Gastroesophageal sphincter (tissue), 4 donors: ENCODE results near the gene MLXIP. TPM values are rescaled to one million over a fixed set of nuclear protein-coding genes. Genes with fewer than 3 reads are reported as not detected.
"Not testable (repeated sequence)": the region's sequence is repeated elsewhere in the genome, so short reads cannot be mapped to it uniquely, and the experiment has no call there.

Source experiments
- ATAC-seq: fragments of 150-250 bp; one replicate; pipeline ENCODE4 v1.9.1; 2016; ENCODE audit warnings: mild to moderate bottlenecking, moderate library complexity
- H3K27ac ChIP-seq, 4 donors: fragments of 200-600 bp; sonication (generic) in 3 of 4; 1 replicate in 3 of 4; 2 replicates in 1 of 4; pipeline ENCODE4 v1.5.1; 2016 to 2019
- H3K27me3 ChIP-seq: fragments of 200-600 bp; sonication (generic); one replicate; pipeline ENCODE4 v1.5.1; 2019
- H3K36me3 ChIP-seq, 2 donors: fragments of 200-600 bp; sonication (generic); one replicate each; pipeline ENCODE4 v1.5.1; 2019; ENCODE audit warnings: control low read depth in 1 of 2
- H3K4me1 ChIP-seq, 3 donors: fragments of 200-600 bp; sonication (generic); 1 replicate in 2 of 3; 2 replicates in 1 of 3; pipeline ENCODE4 v1.5.1; 2016 to 2019; ENCODE audit warnings: control low read depth in 2 of 3
- H3K4me3 ChIP-seq, 2 donors: fragments of 200-600 bp; sonication (generic); one replicate each; pipeline ENCODE4 v1.5.1; 2019; ENCODE audit warnings: mild to moderate bottlenecking in 1 of 2, moderate library complexity in 1 of 2
- H3K9me3 ChIP-seq, 3 donors: fragments of 200-600 bp; sonication (generic); one replicate each; pipeline ENCODE4 v1.5.1; 2017 to 2019; ENCODE audit warnings: control low read depth in 2 of 3
- EP300 ChIP-seq: sonication (generic); formaldehyde crosslinking; IDR thresholded peaks from one replicate; pipeline ENCODE4 v1.6.1; 2017; ENCODE audit warnings: antibody characterized with exemption, mild to moderate bottlenecking
- POLR2A ChIP-seq, 2 donors: fragments of 450-650 bp; IDR thresholded peaks; one replicate each; pipeline ENCODE4 v1.6.1; 2017; ENCODE audit warnings: antibody characterized with exemption in 2 of 2, mild to moderate bottlenecking in 2 of 2, moderate library complexity in 1 of 2
- POLR2AphosphoS5 ChIP-seq: sonication (generic); formaldehyde crosslinking; IDR thresholded peaks from one replicate; pipeline ENCODE4 v1.6.1; 2017; ENCODE audit warnings: antibody characterized with exemption
- WGBS, 2 donors: methylation state at CpG; one replicate each; pipeline ENCODE4 v1.1.5; 2018; ENCODE audit warnings: low coverage in 1 of 2; 5-methylcytosine and 5-hydroxymethylcytosine counted together
- total RNA-seq, 4 donors: library from RNA; depleted of rRNA; stranded (reverse); fragments of >200 nt; gene quantifications; one replicate each; pipeline ENCODE4 v1.1.0, GENCODE V29; 2016
- TF ChIP-seq, protein P1 (sequence below), 4 experiments: fragments of 200-600 bp in 2 of 4; fragments of 450-650 bp in 2 of 4; sonication (generic) in 1 of 4; IDR thresholded peaks; one replicate each; pipeline ENCODE4 v1.5.1; 2017 to 2019; ENCODE audit warnings: antibody characterized with exemption in 4 of 4, mild to moderate bottlenecking in 2 of 4, moderate library complexity in 2 of 4

MLXIP gene
- total RNA-seq, 4 donors from 2014 or later, result 28.8 to 87.4 (median 54.9) TPM

DNA sequence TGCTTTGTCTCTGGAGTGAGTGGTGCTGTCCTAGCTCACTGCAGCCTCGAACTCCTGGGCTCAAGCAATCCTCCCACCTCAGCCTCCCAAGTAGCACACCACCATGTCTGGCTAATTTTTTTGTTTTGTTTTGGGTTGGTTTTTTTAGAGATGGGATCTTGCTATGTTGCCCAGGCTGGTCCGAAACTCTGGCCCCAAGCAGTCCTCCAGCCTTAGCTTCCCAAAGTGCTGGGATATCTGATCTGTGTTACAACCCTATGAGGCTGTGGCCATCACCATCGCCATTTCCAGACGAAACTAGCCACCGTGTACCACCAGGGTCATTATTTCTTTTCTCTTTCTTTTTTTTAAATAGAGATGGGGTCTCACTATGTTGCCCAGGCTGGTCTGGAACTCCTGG is 92.8 kb downstream of the MLXIP start:
- 77 to 90% methylated on average over 4 to 5 of the region's 5 CpGs for WGBS, 2 donors
- Histone ChIP-seq H3K9me3 (no peaks in the 10 kb centered on the region), H3K4me3 (no peak overlapping the region), H3K36me3 (no peaks in the 10 kb centered on the region), H3K4me1 (no peaks in the 10 kb centered on the region), H3K27me3 (peaks cover 19% of the 10 kb centered on the region), H3K27ac (no peak overlapping the region)
- no peak for ATAC-seq
- TF ChIP-seq POLR2A (IDR thresholded peaks at IDR 0.05) (no peak), POLR2AphosphoS5 (no peak), EP300 (no peak)
- TF ChIP-seq, protein P1, sequence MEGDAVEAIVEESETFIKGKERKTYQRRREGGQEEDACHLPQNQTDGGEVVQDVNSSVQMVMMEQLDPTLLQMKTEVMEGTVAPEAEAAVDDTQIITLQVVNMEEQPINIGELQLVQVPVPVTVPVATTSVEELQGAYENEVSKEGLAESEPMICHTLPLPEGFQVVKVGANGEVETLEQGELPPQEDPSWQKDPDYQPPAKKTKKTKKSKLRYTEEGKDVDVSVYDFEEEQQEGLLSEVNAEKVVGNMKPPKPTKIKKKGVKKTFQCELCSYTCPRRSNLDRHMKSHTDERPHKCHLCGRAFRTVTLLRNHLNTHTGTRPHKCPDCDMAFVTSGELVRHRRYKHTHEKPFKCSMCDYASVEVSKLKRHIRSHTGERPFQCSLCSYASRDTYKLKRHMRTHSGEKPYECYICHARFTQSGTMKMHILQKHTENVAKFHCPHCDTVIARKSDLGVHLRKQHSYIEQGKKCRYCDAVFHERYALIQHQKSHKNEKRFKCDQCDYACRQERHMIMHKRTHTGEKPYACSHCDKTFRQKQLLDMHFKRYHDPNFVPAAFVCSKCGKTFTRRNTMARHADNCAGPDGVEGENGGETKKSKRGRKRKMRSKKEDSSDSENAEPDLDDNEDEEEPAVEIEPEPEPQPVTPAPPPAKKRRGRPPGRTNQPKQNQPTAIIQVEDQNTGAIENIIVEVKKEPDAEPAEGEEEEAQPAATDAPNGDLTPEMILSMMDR (IDR thresholded peaks at IDR 0.05), result no peak

DNA sequence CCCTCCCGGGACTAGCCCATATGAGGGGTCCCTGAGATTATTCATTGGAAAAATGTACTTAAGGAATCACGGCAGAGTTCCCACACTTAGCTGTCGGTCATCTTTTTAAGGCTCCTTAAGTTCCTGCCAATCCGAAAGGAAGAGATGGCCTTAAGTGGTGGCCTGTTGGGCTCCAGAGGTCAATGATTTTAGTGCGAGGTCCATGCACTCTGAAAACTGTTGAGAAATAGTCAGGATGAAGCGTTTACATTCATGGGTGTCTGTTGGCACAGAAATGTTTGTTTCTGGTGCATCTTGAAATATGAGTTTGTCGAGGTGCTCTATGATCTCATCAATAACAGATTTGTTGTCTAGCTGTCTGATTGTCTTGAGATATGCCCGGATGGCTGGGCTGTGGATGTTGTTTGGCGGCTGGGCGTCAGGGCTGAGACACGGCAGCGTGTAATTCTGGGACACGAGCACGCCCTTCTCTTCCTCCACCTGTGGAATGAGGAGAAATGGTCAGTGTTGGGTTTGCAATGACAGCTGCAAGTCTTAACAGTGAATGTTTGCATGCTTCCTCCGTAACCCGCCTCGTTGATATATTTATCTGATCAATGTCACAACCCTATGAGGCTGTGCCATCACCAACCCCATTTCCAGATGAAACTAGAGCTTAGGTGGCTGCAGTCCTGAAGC is 93.8 kb downstream of the MLXIP start:
- TF ChIP-seq POLR2A (IDR thresholded peaks at IDR 0.05), result no peak
- TF ChIP-seq, protein P1 (IDR thresholded peaks at IDR 0.05), result no peak
- no peak for TF ChIP-seq POLR2AphosphoS5
- no peak for TF ChIP-seq EP300
- no peaks in the 10 kb centered on the region for H3K36me3 ChIP-seq
- no peak for ATAC-seq
- no peak overlapping the region for H3K4me3 ChIP-seq
- peaks cover 15% of the 10 kb centered on the region for H3K27me3 ChIP-seq
- no peaks in the 10 kb centered on the region for H3K4me1 ChIP-seq
- no peak overlapping the region for H3K27ac ChIP-seq
- no peaks in the 10 kb centered on the region for H3K9me3 ChIP-seq
- WGBS, 2 donors, result 45 to 65% methylated on average over 4 to 17 of the region's 17 CpGs

DNA sequence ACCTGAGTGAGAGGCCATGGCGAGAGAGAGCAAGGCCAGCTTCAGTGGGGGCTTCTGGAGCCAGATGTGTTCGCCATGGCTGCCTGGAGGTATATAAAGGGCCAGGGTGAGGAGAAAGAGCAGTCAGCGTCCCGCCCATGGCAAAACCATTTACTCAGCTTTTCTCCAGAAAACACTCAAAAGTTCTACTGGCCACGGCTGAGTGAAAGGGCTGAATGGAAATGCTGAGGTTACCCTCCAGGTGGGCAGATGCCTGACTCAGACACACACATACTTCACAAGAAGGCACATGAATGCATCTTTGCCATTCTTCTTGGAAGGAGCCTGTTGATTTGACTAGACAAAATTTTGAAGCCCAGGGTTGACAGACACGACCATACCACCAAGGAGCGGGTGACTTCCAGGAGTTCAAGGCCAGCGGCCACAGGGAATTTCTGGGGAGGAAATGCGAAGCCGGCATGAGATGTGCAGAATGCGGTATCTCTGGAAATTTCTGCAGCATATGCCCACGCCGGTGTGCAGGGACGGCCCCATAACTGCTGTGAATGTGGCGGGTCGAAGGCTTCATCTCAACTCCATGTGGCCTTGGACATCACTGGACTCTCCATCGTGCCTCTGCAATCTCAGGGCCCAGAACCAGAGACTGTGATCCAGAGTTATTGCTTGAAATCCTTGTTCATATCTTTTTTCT is 95.7 kb downstream of the MLXIP start, which contains the start of gene IL31:
TSS of gene IL31 (minus strand) at position 67 of the 691 bp plus-strand sequence. CDS start at position 18, 49 bp downstream.
- Histone ChIP-seq H3K36me3 (no peaks in the 10 kb centered on the region), H3K27ac (no peak within 1 kb of the TSS), H3K4me3 (no peak within 1 kb of the TSS), H3K4me1 (no peaks in the 10 kb centered on the region), H3K9me3 (no peaks in the 10 kb centered on the region), H3K27me3 (peaks cover 15% of the 10 kb centered on the region)
- WGBS, 2 donors, result 86 to 98% methylated on average over 5 to 7 of the region's 17 CpGs
- ATAC-seq, result no peak
- TF ChIP-seq POLR2A (IDR thresholded peaks at IDR 0.05) (no peak), POLR2AphosphoS5 (no peak), EP300 (no peak)
- TF ChIP-seq, protein P1 (IDR thresholded peaks at IDR 0.05), result no peak

DNA sequence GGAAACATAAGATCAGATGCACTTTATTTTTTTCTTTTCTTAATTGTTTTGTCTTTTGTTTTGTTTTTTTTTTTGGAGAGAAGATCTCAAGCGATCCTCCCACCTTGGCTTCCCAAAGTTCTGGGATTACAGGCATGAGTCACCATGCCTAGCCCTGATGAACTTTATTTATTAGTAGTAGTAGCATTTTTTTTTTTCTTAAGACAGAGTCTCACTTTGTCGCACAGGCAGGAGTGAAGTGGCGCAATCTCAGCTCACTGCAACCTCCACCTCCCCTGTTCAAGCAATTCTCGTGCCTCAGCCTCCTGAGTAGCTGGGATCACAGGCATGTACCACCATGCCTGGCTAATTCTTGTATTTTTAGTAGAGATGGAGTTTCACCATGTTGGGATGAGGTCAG is 97.9 kb downstream of the MLXIP start:
- H3K4me3 ChIP-seq, H3K27ac ChIP-seq, H3K4me1 ChIP-seq, H3K27me3 ChIP-seq, ATAC-seq, H3K9me3 ChIP-seq, H3K36me3 ChIP-seq: not testable (repeated sequence)
- 100% methylated on average over 1 of the region's 4 CpGs; no CpG with 5 or more reads in 1 of the 2 donors for WGBS, 2 donors

DNA sequence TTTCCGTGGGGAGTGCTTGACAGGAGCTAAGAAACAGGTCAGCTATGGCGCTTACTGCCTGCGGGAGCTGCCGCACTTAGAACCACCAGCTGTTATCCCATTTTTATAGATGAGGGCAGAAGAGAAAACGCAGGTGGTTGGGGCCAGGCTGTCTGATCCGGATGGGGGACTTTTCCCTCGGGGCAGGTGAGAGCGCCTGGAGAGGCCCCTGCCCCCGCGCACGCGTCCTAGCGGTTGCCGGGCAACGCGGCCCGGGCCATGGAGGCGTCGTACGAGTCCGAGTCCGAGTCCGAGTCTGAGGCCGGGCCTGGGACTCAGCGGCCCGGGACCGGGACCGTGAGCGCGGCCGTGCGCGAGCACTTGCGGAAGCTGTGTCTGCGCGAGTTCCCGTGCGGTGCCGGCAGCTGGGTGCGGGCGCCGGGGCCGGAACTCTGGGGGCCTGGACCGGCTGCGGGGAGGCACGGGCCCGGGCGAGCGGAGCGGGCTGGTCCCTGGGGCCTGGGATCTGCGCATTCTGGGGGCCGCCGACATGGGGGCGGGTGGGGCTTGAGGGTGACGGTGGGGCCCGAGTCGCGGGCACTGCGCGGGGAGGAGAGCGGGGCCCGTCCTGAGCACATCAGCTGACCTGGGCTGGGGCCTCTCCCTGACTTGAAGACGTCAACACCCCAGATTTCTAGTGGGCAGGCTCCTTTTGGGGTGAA is 104.5 kb downstream of the MLXIP start, which contains the start of gene LRRC43:
TSS of gene LRRC43 (plus strand) at position 237 of the 701 bp plus-strand sequence. CDS start at position 259, 22 bp downstream.
- no peaks in the 10 kb centered on the region for H3K27me3 ChIP-seq
- H3K36me3 ChIP-seq, result no peaks in the 10 kb centered on the region
- H3K4me3 ChIP-seq, result peak within 1 kb of the TSS; percentile 37 to 58
- TF ChIP-seq EP300 (no peak), POLR2A (IDR thresholded peaks at IDR 0.05) (no peak), POLR2AphosphoS5 (no peak)
- TF ChIP-seq, protein P1 (IDR thresholded peaks at IDR 0.05), result no peak
- no peaks in the 10 kb centered on the region for H3K9me3 ChIP-seq
- ATAC-seq, result peak; percentile 70
- WGBS, 2 donors, result 0 to 13% methylated on average over 1 to 4 of the region's 63 CpGs
- peak within 1 kb of the TSS in 1 of 4 donors; percentile 57 for H3K27ac ChIP-seq
- peaks cover 0 to 11% (median 0%) of the 10 kb centered on the region in 3 donors for H3K4me1 ChIP-seq
